Measurements from ENCODE around the gene LSP1. TPM values are rescaled to one million over a fixed set of nuclear protein-coding genes. Genes with fewer than 3 reads are reported as not detected.

Gene LSP1
- total and polyA plus RNA-seq, 2 of the 13 experiments (the other 11 are each of a cell fraction or from before 2014, with no cell fraction given) = 0.59 to 1.00 TPM

DNA sequence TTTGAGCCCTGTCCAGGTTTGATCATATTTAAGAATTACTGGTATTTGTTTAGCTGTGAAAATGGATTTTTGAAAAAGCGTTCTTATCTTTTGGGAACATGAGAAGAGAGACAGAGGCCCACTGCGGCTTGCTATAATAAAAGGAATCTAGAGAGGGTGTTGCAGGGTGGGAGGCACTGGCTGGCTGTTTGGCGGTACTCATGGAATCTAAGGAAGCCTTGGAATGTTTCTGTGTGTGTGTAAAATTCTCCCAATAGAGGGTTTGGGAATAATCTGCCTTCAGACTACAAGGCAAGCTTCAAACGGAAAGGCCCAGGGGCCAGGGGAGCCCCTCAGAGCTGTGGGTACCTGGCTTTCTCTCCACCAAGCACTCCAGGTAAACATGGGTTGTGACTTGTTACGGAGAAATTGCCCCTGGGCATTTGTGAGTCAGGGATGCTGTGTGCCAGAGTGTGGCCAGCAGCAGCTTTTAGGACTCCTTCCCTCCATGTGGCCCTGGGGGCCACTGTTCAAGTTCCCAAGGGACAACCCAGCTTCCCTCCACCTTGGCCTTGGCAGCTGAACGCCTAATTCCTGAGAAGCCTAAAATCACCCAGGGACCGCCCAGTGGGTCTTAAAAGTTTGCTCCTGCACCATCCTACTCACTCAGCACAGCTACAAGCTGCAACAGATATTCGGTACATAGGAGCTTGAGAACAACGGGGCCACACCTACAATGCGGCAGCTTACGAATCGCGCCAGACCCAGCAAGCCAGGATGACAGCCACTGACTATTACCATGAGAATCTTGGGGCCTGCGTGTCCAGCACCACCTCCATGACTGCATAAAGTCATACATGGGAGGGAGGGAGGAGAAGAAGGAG, 32.2 kb upstream of the LSP1 start (continued):
- TF ChIP-seq, protein P1, sequence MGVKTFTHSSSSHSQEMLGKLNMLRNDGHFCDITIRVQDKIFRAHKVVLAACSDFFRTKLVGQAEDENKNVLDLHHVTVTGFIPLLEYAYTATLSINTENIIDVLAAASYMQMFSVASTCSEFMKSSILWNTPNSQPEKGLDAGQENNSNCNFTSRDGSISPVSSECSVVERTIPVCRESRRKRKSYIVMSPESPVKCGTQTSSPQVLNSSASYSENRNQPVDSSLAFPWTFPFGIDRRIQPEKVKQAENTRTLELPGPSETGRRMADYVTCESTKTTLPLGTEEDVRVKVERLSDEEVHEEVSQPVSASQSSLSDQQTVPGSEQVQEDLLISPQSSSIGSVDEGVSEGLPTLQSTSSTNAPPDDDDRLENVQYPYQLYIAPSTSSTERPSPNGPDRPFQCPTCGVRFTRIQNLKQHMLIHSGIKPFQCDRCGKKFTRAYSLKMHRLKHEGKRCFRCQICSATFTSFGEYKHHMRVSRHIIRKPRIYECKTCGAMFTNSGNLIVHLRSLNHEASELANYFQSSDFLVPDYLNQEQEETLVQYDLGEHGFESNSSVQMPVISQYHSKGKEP (CRISPR knock-in tag; IDR thresholded peaks at IDR 0.05) = no peak
- no peak for TF ChIP-seq ZMYM3 (CRISPR knock-in tag; IDR thresholded peaks at IDR 0.05)
- TF ChIP-seq, protein P2, sequence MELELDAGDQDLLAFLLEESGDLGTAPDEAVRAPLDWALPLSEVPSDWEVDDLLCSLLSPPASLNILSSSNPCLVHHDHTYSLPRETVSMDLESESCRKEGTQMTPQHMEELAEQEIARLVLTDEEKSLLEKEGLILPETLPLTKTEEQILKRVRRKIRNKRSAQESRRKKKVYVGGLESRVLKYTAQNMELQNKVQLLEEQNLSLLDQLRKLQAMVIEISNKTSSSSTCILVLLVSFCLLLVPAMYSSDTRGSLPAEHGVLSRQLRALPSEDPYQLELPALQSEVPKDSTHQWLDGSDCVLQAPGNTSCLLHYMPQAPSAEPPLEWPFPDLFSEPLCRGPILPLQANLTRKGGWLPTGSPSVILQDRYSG (CRISPR knock-in tag; IDR thresholded peaks at IDR 0.05) = no peak
- TF ChIP-seq ZNF563 (CRISPR knock-in tag; IDR thresholded peaks at IDR 0.05) = no peak
- TF ChIP-seq HNRNPL (IDR thresholded peaks at IDR 0.05; ENCODE audit: low read depth, low read length) = no peak
- no peak for TF ChIP-seq RAD21 (CRISPR knock-in tag; IDR thresholded peaks at IDR 0.05)
- TF ChIP-seq NKX3-1 (CRISPR knock-in tag; IDR thresholded peaks at IDR 0.05) = no peak
- TF ChIP-seq, protein P3, sequence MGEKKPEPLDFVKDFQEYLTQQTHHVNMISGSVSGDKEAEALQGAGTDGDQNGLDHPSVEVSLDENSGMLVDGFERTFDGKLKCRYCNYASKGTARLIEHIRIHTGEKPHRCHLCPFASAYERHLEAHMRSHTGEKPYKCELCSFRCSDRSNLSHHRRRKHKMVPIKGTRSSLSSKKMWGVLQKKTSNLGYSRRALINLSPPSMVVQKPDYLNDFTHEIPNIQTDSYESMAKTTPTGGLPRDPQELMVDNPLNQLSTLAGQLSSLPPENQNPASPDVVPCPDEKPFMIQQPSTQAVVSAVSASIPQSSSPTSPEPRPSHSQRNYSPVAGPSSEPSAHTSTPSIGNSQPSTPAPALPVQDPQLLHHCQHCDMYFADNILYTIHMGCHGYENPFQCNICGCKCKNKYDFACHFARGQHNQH (CRISPR knock-in tag; IDR thresholded peaks at IDR 0.05) = no peak
- no peak for TF ChIP-seq SSRP1 (CRISPR knock-in tag; IDR thresholded peaks at IDR 0.05)

DNA sequence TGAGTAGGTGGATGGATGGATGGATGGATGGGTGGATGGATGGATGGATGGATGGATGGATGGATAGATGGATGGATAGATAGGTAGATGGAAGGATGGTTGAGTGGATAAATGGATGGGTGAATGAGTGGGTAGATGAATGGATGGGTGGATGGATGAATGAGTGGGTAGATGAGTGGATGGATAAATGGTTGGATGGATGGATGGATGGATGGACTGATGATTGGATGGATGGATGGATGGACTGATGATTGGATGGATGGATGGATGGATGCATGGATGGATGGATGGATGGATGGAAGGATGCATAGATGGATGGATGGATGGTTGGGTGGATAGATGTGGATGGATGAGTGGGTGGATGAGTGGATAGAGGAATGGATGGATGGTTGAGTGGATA, 31.3 kb upstream of the LSP1 start:
- Histone ChIP-seq H3K9ac (ENCODE audit: insufficient read depth, low read depth, low read length) (no peak overlapping the region), H3K9me3 (ENCODE audit: low read length) (0 out of 2 replicates have a peak, but pooled peaks cover 3% of the 10 kb centered on the region), H2AFZ (ENCODE audit: low read length) (no peak overlapping the region), H3K4me3 (replicated peaks in 1 of 3; ENCODE audit: insufficient read depth in 1 of 3, low read depth in 2 of 3, low read length in 3 of 3) (no peak overlapping the region), H3K27me3 (ENCODE audit: control insufficient read depth in 1 of 2, insufficient read depth in 2 of 2, low read length in 2 of 2) (peaks cover 2 to 22% of the 10 kb centered on the region in 2 experiments; a peak in 3 of 5 replicates), H3K36me3 (replicated peaks in 1 of 2; ENCODE audit: control insufficient read depth in 1 of 2, insufficient read depth in 2 of 2, low read length in 2 of 2) (no peaks in the 10 kb centered on the region), H4K20me1 (ENCODE audit: insufficient read depth, low read length) (no peaks in the 10 kb centered on the region), H3K27ac (ENCODE audit: extremely low read length, insufficient read depth, low read length) (no peak overlapping the region), H3K79me2 (ENCODE audit: insufficient read depth, low read length) (no peaks in the 10 kb centered on the region), H3K4me2 (ENCODE audit: low read depth, low read length) (no peak overlapping the region), H3K4me1 (ENCODE audit: insufficient read depth, low read length) (peaks cover 21% of the 10 kb centered on the region)
- FAIRE-seq (no peak), DNase-seq (ENCODE audit: low spot score) (no peak), ATAC-seq (no peak)
- intact Hi-C loops (cut with micrococcal nuclease; ENCODE audit: unreplicated experiment) (no loop called here), in situ Hi-C loops (cut with HindIII; ENCODE audit: extremely low pct_ligation_motif_present, low pct_unique_long_range_greater_than_20kb) (no loop called here)
- BruUV-seq (replicated peaks) = no TSS peak
- ChIA-PET CTCF (ENCODE audit: low intra/inter-chr PET ratio, low total read pairs) (no interaction called here), POLR2A (no interaction called here)
- no peak for TF ChIP-seq HOXA5 (CRISPR knock-in tag; IDR thresholded peaks at IDR 0.05)
- no peak for TF ChIP-seq NCOA2 (CRISPR knock-in tag; IDR thresholded peaks at IDR 0.05)
- TF ChIP-seq ZNF644 (CRISPR knock-in tag; IDR thresholded peaks at IDR 0.05; ENCODE audit: low read depth) = no peak
- TF ChIP-seq, protein P4, sequence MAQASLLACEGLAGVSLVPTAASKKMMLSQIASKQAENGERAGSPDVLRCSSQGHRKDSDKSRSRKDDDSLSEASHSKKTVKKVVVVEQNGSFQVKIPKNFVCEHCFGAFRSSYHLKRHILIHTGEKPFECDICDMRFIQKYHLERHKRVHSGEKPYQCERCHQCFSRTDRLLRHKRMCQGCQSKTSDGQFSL (CRISPR knock-in tag; IDR thresholded peaks at IDR 0.05) = no peak
- TF ChIP-seq, protein P5, sequence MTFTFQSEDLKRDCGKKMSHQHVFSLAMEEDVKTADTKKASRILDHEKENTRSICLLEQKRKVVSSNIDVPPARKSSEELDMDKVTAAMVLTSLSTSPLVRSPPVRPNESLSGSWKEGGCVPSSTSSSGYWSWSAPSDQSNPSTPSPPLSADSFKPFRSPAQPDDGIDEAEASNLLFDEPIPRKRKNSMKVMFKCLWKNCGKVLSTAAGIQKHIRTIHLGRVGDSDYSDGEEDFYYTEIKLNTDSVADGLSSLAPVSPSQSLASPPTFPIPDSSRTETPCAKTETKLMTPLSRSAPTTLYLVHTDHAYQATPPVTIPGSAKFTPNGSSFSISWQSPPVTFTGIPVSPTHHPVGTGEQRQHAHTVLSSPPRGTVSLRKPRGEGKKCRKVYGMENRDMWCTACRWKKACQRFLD (CRISPR knock-in tag; IDR thresholded peaks at IDR 0.05; ENCODE audit: borderline replicate concordance) = no peak
- TF ChIP-seq MEIS1 (CRISPR knock-in tag; IDR thresholded peaks at IDR 0.05; ENCODE audit: borderline replicate concordance) = no peak
- no peak for TF ChIP-seq ZNF547 (CRISPR knock-in tag; IDR thresholded peaks at IDR 0.05)
- no peak for TF ChIP-seq ZFP37 (CRISPR knock-in tag; IDR thresholded peaks at IDR 0.05; ENCODE audit: borderline replicate concordance)
- no peak for TF ChIP-seq ZNF34 (CRISPR knock-in tag; IDR thresholded peaks at IDR 0.05; ENCODE audit: borderline replicate concordance)
- no peak for TF ChIP-seq ZNF230 (CRISPR knock-in tag; IDR thresholded peaks at IDR 0.05)

All from HepG2 (cell line).